Measurements from ENCODE around the gene GTPBP10.

- TF ChIP-seq, protein P1, sequence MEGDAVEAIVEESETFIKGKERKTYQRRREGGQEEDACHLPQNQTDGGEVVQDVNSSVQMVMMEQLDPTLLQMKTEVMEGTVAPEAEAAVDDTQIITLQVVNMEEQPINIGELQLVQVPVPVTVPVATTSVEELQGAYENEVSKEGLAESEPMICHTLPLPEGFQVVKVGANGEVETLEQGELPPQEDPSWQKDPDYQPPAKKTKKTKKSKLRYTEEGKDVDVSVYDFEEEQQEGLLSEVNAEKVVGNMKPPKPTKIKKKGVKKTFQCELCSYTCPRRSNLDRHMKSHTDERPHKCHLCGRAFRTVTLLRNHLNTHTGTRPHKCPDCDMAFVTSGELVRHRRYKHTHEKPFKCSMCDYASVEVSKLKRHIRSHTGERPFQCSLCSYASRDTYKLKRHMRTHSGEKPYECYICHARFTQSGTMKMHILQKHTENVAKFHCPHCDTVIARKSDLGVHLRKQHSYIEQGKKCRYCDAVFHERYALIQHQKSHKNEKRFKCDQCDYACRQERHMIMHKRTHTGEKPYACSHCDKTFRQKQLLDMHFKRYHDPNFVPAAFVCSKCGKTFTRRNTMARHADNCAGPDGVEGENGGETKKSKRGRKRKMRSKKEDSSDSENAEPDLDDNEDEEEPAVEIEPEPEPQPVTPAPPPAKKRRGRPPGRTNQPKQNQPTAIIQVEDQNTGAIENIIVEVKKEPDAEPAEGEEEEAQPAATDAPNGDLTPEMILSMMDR (IDR thresholded peaks at IDR 0.05; ENCODE audit: poor library complexity): no peak
- TF ChIP-seq EZH2 (IDR thresholded peaks at IDR 0.05; ENCODE audit: borderline replicate concordance) (no peak), EZH2phosphoT487 (IDR thresholded peaks at IDR 0.05; ENCODE audit: low read depth, severe bottlenecking, unreplicated experiment) (no peak)
These were observed 44.4 kb downstream of the GTPBP10 start for GRCh38 chr7:90390926-90391325.

Data from hepatocyte (in vitro differentiated cells).